HG02840 (cell line): ENCODE measurements around the gene PRCD.
"Not testable (repeated sequence)": the region's sequence is repeated elsewhere in the genome, so short reads cannot be mapped to it uniquely, and the experiment has no call there.

Experiments
- ATAC-seq: cut with Tn5 transposase; IDR thresholded peaks from one replicate; pipeline ENCODE4 v1.9.1; 2021; ENCODE audit warnings: mild to moderate bottlenecking, moderate library complexity, moderate number of reproducible peaks; ENCODE audit not compliant: unreplicated experiment, low FRiP score

Gene PRCD

DNA sequence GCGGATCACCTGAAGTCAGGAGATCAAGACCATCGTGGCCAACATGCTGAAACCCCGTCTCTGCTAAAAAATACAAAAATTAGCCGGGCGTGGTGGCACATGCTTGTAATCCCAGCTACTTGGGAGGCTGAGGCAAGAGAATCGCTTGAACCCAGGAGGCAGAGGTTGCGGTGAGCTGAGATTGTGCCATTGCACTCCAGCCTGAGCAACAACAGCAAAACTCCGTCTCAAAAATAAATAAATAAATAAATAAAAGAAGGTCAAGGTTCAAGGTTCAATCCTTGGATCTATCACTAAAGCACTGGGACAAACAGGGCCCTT lies 14.4 kb upstream of the PRCD start:
- not testable (repeated sequence) for ATAC-seq

DNA sequence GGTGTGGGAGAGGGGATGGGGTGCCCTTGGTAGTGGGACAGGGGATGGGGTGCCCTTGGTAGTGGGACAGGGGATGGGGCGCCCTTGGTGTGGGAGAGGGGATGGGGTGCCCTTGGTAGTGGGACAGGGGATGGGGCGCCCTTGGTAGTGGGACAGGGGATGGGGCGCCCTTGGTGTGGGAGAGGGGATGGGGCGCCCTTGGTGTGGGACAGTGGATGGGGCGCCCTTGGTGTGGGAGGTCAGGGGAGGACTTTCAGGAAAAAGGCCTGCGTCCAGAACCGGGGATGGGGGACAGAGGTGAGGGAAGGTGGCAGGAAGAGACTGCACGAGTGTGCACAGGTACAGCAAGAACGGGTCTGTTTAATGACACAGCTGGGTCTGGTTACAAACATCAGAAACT lies 12.8 kb upstream of the PRCD start:
- ATAC-seq: not testable (repeated sequence)

- no peak for ATAC-seq
Observed at GRCh38 chr17:76527430-76528111, 12.3 kb upstream of the PRCD start.

- no peak for ATAC-seq
Observed at GRCh38 chr17:76528156-76528527, 11.7 kb upstream of the PRCD start.

GRCh38 chr17:76528528-76529223 lies 11.2 kb upstream of the PRCD start:
- no peak for ATAC-seq

GRCh38 chr17:76529224-76530094 lies 10.4 kb upstream of the PRCD start:
- no peak for ATAC-seq

- no peak for ATAC-seq
Observed at GRCh38 chr17:76530095-76530723, 9.6 kb upstream of the PRCD start.

- no peak for ATAC-seq
Observed at GRCh38 chr17:76530811-76531485, 8.9 kb upstream of the PRCD start.

DNA sequence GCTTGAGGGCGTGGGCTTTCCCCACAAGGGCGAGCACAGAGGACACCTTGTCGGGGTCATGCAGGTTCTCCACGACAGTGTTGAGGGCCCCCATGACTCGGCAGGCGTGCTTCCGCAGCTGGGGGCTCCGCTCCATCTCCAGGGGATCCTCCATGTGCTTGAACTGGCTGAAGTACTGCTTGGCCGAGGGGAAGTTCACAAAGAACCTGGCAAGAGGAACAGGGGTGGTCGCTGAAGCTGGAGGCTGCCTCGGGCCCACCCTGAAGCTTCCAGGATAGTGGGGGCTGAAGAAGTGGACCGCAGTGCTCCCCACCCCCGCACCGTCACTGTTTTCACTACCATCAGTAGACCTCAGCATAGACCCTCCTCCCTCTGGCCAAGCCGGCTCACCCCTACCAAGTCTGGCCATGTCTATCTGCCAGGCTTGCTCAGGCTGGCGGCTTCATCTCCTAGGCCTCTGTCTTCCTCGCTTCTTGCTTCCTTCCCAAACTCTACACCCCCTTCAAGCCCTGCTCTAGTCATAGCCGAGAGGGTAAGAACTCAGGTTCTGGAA lies 8.3 kb upstream of the PRCD start:
- no peak for ATAC-seq

GRCh38 chr17:76532072-76532651 lies 7.7 kb upstream of the PRCD start:
- no peak for ATAC-seq

DNA sequence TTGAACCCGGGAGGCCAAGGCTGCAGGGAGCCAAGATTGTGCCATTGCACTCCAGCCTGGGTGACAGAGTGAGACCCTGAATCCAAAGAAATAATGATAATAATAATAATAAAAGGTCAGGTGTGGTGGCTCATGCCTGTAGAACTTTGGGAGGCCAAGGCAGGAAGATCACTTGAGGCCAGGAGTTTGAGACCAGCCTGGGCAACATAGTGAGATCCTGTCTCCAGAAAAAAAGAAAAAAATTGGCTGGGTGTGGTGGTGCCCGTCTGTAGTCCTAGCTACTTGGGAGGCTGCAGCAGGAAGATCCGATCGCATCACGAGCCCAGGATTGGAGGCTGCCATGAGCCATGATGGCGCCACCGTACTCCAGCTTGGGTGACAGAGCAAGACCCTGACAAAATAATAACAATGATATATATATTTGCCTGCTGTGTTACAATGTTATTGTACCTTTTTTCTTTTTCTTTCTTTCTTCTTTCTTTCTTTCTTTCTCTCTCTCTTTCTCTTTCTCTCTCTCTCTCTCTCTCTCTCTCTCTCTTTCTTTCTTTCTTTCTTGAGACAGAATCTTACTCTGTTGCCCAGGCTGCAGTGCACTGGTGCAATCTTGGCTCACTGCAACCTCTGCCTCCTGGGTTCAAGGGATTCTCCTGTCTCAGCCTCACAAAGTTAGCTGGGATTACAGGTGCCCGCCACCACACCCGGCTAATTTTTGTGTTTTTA lies 6.0 kb upstream of the PRCD start:
- ATAC-seq: not testable (repeated sequence)

GRCh38 chr17:76534831-76535732 lies 4.8 kb upstream of the PRCD start:
- ATAC-seq: no peak

DNA sequence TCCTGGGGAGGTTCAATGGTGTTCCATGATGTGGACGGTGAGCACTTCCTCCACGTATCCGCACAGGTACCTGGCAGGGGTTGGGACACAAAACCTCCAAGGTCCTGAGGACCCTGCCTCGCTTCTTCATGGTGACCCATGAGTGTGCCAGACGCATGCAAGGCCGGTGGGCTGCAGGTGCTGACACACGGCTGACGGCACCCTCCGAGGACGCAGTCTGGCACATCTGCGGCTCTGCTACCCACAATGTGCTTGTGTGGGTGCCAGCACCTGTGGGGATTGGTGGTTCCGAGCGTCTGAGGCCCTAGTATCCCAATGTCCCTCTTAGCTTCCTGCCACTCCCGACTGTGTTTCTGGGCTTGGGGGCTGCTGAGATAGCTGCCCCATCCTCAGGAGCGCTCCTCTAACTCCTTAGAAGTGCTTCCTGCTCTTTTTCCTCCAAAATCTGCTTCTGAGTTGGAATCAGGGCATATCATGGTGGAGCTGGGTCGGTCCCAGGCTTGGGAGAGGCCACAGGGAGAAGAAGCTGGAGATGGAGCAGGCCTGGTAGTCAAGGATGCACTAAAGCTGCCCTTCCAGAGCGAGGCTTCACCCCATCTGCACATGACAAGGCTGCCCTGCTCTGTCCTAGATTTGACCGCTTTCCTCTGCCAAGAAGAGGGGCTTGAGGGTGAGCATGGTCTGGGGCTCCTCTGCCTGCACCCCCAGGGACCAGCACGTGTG lies 3.9 kb upstream of the PRCD start:
- no peak for ATAC-seq

GRCh38 chr17:76536511-76537287 lies 3.1 kb upstream of the PRCD start:
- ATAC-seq: no peak

DNA sequence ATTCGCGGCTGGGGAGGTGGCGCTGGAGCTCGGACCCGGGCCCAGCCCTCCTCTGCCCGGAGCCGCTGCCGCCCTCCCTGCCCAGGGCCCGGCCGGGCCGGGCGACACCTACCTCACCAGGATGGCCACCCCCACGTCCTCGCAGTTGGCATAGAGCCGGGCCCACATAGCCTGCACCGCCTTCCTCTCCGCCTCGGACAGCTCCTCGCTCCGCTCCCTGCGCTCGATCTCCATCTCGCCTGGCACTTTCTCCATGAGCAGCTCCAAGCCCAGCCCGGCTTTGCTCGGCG lies 2.6 kb upstream of the PRCD start:
- no peak for ATAC-seq

DNA sequence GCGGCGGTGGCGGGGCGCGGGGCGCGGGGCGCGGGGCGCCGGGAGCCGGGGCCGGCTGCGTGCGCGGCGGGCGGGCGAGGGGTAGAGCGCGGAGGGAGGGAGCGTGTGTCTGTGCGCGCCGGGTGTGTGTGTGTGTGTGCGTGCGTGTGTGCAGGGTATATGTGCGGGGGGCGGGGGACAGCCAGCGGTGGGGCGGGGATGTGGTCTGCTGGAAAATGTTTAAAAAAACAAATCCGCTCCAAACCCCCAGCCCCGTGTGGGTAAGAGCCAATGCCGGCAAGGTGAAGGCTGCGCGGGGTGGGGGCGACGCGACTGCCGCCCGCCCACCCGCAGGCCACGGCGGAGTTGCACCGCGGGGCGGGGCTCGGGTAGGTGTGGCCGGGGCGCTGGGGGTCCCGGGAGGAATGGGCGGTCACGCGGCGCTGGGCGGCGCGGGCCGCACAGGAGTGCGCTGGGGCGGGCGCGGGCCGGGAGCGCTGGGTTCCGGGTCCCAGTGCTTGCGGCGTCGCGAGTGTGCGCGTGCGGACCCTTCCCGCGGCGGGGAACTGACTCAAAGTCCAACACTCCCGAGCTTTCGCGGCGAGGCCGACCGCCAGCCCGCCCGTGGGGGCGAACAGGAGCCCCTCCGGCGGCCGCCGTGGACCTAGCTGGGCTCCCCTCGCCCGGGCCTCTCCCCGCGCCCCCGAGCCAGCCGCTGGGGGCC lies 2.1 kb upstream of the PRCD start, which contains the start of gene CYGB:
Gene CYGB (minus strand): TSS at position 132 of the 703 bp plus-strand sequence. CDS start 167 bp downstream, outside the sequence.
- no peak for ATAC-seq
